GM18907 (cell line): ENCODE measurements around the gene DLEU7.

Experiments
- ATAC-seq: cut with Tn5 transposase; IDR thresholded peaks from one replicate; pipeline ENCODE4 v1.9.1; 2021; ENCODE audit warnings: mild to moderate bottlenecking, moderate library complexity; ENCODE audit not compliant: unreplicated experiment

The DLEU7 gene

GRCh38 chr13:50797091-50797490, 46.4 kb downstream of the DLEU7 start:
- ATAC-seq, result no peak

GRCh38 chr13:50796463-50796862, 47.0 kb downstream of the DLEU7 start:
- no peak for ATAC-seq

GRCh38 chr13:50794226-50794625, 49.3 kb downstream of the DLEU7 start:
- no peak for ATAC-seq

GRCh38 chr13:50793026-50793425, 50.5 kb downstream of the DLEU7 start:
- ATAC-seq, result no peak

- no peak for ATAC-seq
These were observed 54.8 kb downstream of the DLEU7 start for GRCh38 chr13:50788551-50789210.

- ATAC-seq, result no peak
These were observed 55.9 kb downstream of the DLEU7 start for GRCh38 chr13:50787316-50788195.

- ATAC-seq, result no peak
These were observed 59.7 kb downstream of the DLEU7 start for GRCh38 chr13:50783717-50784290.

GRCh38 chr13:50783066-50783465, 60.4 kb downstream of the DLEU7 start:
- ATAC-seq, result no peak

GRCh38 chr13:50780201-50781015, 63.1 kb downstream of the DLEU7 start:
- no peak for ATAC-seq

GRCh38 chr13:50779443-50780200, 63.9 kb downstream of the DLEU7 start:
- ATAC-seq, result no peak
